ENCODE measurements around the gene APOBR. TPM values are rescaled to one million over a fixed set of nuclear protein-coding genes. Genes with fewer than 3 reads are reported as not detected.
"Not testable (repeated sequence)": the region's sequence is repeated elsewhere in the genome, so short reads cannot be mapped to it uniquely, and the experiment has no call there.

APOBR gene
- total RNA-seq, 2 experiments from 2014 or later = 23.9 to 26.1 TPM

- POLR2A ChIA-PET = no interaction called here
- Mint-ChIP-seq H3K4me1 (peaks cover 5% of the 10 kb centered on the region), H3K27ac (no peak overlapping the region), H3K9me3 (no peaks in the 10 kb centered on the region), H3K36me3 (no peaks in the 10 kb centered on the region), H3K4me3 (no peak overlapping the region), H3K27me3 (peaks cover 10% of the 10 kb centered on the region)
- DNase-seq (no peak), ATAC-seq (ENCODE audit: low read depth) (no peak)
Measured at GRCh38 chr16:28526201-28527099, 32.0 kb downstream of the APOBR start.

DNA sequence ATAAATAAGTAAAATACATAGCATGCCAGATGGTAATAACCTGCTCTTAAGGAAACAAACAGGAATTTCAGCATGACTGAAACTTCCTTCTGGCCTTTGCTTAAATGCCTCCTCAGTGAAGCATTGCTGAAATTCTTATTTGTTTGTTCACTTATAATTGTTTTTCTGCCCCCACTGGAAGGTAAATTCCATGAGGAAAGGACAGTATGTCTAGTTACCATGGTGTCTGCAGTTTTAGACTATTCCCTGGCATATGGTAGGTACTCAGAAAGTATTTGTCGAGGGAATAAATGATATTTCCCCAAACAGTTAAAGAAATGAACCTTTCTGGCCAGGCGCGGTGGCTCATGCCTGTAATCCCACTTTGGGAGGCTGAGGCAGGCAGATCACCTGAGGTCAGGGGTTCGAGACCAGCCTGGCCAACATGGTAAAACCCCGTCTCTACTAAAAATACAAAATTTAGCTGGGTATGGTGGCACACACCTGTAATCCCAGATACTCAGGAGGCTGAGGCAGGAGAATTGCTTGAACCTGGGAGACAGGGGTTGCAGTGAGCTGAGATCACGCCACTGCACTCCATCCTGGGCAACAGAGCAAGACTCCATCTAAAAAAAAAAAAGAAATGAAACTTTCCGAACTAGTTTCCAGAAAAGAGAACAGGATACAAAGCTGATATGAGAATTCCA is 32.8 kb downstream of the APOBR start:
- ATAC-seq (ENCODE audit: low read depth); H3K9me3 Mint-ChIP-seq; POLR2A ChIA-PET; H3K4me3 Mint-ChIP-seq; H3K27ac Mint-ChIP-seq; DNase-seq; H3K36me3 Mint-ChIP-seq; H3K27me3 Mint-ChIP-seq; H3K4me1 Mint-ChIP-seq: not testable (repeated sequence)

- no peak overlapping the region for H3K27ac Mint-ChIP-seq
- peaks cover 10% of the 10 kb centered on the region for H3K27me3 Mint-ChIP-seq
- H3K4me1 Mint-ChIP-seq = peaks cover 4% of the 10 kb centered on the region
- ATAC-seq (ENCODE audit: low read depth) = no peak
- H3K36me3 Mint-ChIP-seq = no peaks in the 10 kb centered on the region
- POLR2A ChIA-PET = interaction anchor here (0.6 kb wide), 1 partner anchor 66 kb away, joined by 4 read pairs; no protein-coding TSS in a partner anchor
- H3K9me3 Mint-ChIP-seq = no peaks in the 10 kb centered on the region
- no peak overlapping the region for H3K4me3 Mint-ChIP-seq
- DNase-seq = no peak
Measured at GRCh38 chr16:28527985-28528384, 33.5 kb downstream of the APOBR start.

- Mint-ChIP-seq H3K4me3 (no peak overlapping the region), H3K36me3 (no peaks in the 10 kb centered on the region), H3K4me1 (peaks cover 3% of the 10 kb centered on the region), H3K27me3 (peaks cover 10% of the 10 kb centered on the region), H3K9me3 (no peaks in the 10 kb centered on the region), H3K27ac (no peak overlapping the region)
- POLR2A ChIA-PET = interaction anchor here (0.6 kb wide), 1 partner anchor 66 kb away, joined by 4 read pairs; no protein-coding TSS in a partner anchor
- DNase-seq (no peak), ATAC-seq (ENCODE audit: low read depth) (no peak)
Measured at GRCh38 chr16:28528463-28528867, 34.0 kb downstream of the APOBR start.

GRCh38 chr16:28529124-28529523 is 34.7 kb downstream of the APOBR start:
- Mint-ChIP-seq H3K27ac (no peak overlapping the region), H3K4me3 (no peak overlapping the region), H3K4me1 (peaks cover 4% of the 10 kb centered on the region), H3K27me3 (peaks cover 10% of the 10 kb centered on the region), H3K9me3 (no peaks in the 10 kb centered on the region), H3K36me3 (no peaks in the 10 kb centered on the region)
- no peak for ATAC-seq (ENCODE audit: low read depth)
- DNase-seq = no peak
- POLR2A ChIA-PET = no interaction called here

DNA sequence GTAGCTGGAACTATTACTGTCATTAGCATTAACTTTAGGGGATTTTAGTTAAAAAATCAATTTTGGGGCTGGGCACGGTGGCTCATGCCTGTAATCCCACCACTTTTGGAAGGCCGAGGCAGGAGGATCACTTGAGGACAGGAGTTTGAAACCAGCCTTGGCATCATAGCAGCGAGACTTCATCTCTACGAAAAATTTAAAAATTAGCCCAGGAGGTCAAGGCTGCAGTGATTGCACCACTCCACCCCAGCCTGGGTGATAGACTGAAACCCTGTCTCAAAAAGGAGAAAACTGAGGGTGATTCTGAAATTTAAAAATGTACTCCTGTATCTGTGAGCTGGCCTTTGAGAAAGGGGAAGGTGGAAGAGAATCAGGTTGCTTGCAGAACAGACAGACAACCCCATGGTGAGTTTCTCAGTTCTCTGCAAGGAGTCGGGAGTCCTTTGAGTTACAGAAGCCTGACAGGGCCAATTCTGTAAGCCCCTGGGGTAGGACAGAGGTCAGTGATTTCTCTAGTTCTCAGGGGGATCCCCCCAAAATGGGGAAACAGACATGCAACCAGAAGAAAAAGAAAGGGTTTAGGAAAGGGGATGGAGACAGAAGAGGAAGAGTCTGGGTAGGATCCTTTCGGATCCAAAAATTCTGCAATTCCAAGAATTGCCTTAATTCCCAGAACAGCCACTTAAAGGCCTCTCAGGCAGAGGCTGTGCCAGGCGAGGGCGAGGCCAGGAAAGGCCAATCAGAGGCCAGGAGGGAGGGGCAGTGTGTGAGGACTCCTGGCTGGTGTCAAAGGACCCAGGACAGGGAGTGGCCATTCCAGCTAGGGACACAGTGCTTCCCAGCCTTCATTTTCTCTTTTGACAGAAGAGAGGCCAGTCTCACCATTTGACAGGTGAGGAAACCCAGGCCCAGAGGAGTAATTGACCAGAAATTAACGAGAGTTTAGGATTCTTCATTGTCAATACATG is 37.6 kb downstream of the APOBR start:
- POLR2A ChIA-PET = interaction anchor here (1.9 kb wide), 1 partner anchor 16 kb away, joined by 4 read pairs; no protein-coding TSS in a partner anchor
- DNase-seq (no peak), ATAC-seq (ENCODE audit: low read depth) (no peak)
- Mint-ChIP-seq H3K27ac (no peak overlapping the region), H3K4me1 (peaks cover 11% of the 10 kb centered on the region), H3K27me3 (peaks cover 5% of the 10 kb centered on the region), H3K9me3 (no peaks in the 10 kb centered on the region), H3K36me3 (no peaks in the 10 kb centered on the region), H3K4me3 (no peak overlapping the region)

GRCh38 chr16:28532940-28533647 is 38.7 kb downstream of the APOBR start:
- H3K27me3 Mint-ChIP-seq = peaks cover 6% of the 10 kb centered on the region
- no peaks in the 10 kb centered on the region for H3K9me3 Mint-ChIP-seq
- H3K36me3 Mint-ChIP-seq = no peaks in the 10 kb centered on the region
- ATAC-seq (ENCODE audit: low read depth) (no peak), DNase-seq (no peak)
- POLR2A ChIA-PET = no interaction called here
- peaks cover 13% of the 10 kb centered on the region for H3K4me1 Mint-ChIP-seq
- no peak overlapping the region for H3K27ac Mint-ChIP-seq
- no peak overlapping the region for H3K4me3 Mint-ChIP-seq

- Mint-ChIP-seq H3K27ac (no peak overlapping the region), H3K4me3 (no peak overlapping the region), H3K9me3 (no peaks in the 10 kb centered on the region), H3K27me3 (peaks cover 3% of the 10 kb centered on the region), H3K36me3 (no peaks in the 10 kb centered on the region), H3K4me1 (peaks cover 13% of the 10 kb centered on the region)
- POLR2A ChIA-PET = no interaction called here
- ATAC-seq (ENCODE audit: low read depth) (peak; percentile 30), DNase-seq (no peak)
Measured at GRCh38 chr16:28534542-28535373, 40.3 kb downstream of the APOBR start.

GRCh38 chr16:28537076-28537475 is 42.6 kb downstream of the APOBR start:
- no peak overlapping the region for H3K4me3 Mint-ChIP-seq
- no peaks in the 10 kb centered on the region for H3K9me3 Mint-ChIP-seq
- peaks cover 16% of the 10 kb centered on the region for H3K4me1 Mint-ChIP-seq
- POLR2A ChIA-PET = interaction anchor here (0.5 kb wide), 1 partner anchor 31 kb away, joined by 8 read pairs; no protein-coding TSS in a partner anchor
- peaks cover 3% of the 10 kb centered on the region for H3K27me3 Mint-ChIP-seq
- H3K27ac Mint-ChIP-seq = no peak overlapping the region
- ATAC-seq (ENCODE audit: low read depth) (no peak), DNase-seq (no peak)
- H3K36me3 Mint-ChIP-seq = no peaks in the 10 kb centered on the region

GRCh38 chr16:28537964-28538732 is 43.7 kb downstream of the APOBR start:
- DNase-seq = no peak
- Mint-ChIP-seq H3K36me3 (no peaks in the 10 kb centered on the region), H3K27ac (peak overlapping the region; percentile 22), H3K9me3 (no peaks in the 10 kb centered on the region), H3K4me3 (no peak overlapping the region), H3K4me1 (peaks cover 20% of the 10 kb centered on the region), H3K27me3 (peaks cover 3% of the 10 kb centered on the region)
- no peak for ATAC-seq (ENCODE audit: low read depth)
- POLR2A ChIA-PET = no interaction called here

DNA sequence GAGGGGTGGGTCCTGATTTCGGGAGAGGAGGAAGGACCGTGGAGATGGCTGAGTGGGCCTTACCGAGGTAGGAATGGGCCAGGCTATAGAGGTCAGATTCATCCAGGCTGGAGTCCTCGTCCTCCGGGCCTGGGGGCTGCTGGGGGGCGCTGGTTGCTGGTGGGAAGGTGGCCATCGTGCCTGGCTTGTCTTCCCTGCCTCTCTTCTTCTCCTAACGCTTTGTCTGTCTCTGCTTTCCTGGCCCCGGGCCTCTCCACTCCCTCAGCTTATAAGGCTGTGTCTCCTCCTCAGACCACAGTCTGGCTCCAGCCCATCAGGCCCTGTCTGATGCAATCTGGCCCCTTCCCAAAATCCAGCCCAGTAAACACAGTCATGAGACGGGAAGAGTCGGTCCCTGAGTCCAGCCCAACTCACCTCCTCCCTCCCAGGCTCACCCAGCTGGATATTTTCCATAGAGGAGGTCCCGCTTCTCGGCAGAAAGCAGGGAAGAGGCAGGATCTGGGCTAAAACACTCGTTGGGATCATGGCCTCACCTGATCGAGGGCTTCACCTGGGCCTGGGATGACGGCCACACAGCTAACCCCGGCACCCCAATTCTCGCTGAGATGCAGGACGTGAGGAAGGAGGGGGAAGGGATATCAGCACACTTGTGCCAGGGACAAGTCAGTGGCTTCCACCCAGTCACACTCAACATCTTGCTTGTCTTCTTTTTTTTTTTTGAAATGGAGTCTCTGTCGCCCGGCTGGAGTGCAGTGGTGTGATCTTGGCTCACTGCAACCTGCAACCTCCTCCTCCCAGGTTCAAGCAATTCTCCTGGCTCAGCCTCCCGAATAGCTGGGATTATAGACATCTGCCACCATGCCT is 44.5 kb downstream of the APOBR start, which contains the start of gene NUPR1:
NUPR1 (minus strand) TSS at position 242 of the 864 bp plus-strand sequence; CDS start at position 175, 67 bp downstream.
- peak within 1 kb of the TSS; percentile 22 for H3K27ac Mint-ChIP-seq
- DNase-seq (no peak), ATAC-seq (ENCODE audit: low read depth) (no peak)
- peaks cover 3% of the 10 kb centered on the region for H3K27me3 Mint-ChIP-seq
- H3K36me3 Mint-ChIP-seq = no peaks in the 10 kb centered on the region
- POLR2A ChIA-PET = no interaction called here
- no peak within 1 kb of the TSS for H3K4me3 Mint-ChIP-seq
- H3K4me1 Mint-ChIP-seq = peaks cover 20% of the 10 kb centered on the region
- no peaks in the 10 kb centered on the region for H3K9me3 Mint-ChIP-seq

Data from activated naive CD8-positive, alpha-beta T cell treated with anti-CD3 and anti-CD28 coated beads, Interleukin-2, amount 10 ng/mL, durations not matched to agents 7 days and 5 days (primary cell).